Neural progenitor cell (in vitro differentiated cells): ENCODE results near the gene RBMY1F. TPM values are rescaled to one million over a fixed set of nuclear protein-coding genes. Genes with fewer than 3 reads are reported as not detected.
"Not testable (repeated sequence)": the region's sequence is repeated elsewhere in the genome, so short reads cannot be mapped to it uniquely, and the experiment has no call there.

Experiments
- DNase-seq: peaks from one replicate; pipeline ENCODE4 v3.0.0-alpha.2; 2016; ENCODE audit warnings: low spot score
- H2AFZ ChIP-seq: fragments of 200-600 bp; sonication (generic); replicated peaks from 2 replicates; pipeline ENCODE4 v1.6.1; 2016; ENCODE audit warnings: antibody characterized with exemption
- H3F3A ChIP-seq: fragments of 200-600 bp; sonication (generic); 2 replicates; pipeline ENCODE4 v1.6.1; 2016; ENCODE audit warnings: antibody characterized with exemption, low read depth
- H3K27ac ChIP-seq: fragments of 200-600 bp; sonication (generic); 2 replicates; pipeline ENCODE4 v1.5.1; 2016; ENCODE audit warnings: mild to moderate bottlenecking
- H3K27me3 ChIP-seq: fragments of 200-600 bp; sonication (generic); 2 replicates; pipeline ENCODE4 v1.6.1; 2016; ENCODE audit warnings: mild to moderate bottlenecking, moderate library complexity
- H3K36me3 ChIP-seq: fragments of 200-600 bp; sonication (generic); 2 replicates; pipeline ENCODE4 v1.5.1; 2016
- H3K4me1 ChIP-seq: fragments of 200-600 bp; sonication (generic); 2 replicates; pipeline ENCODE4 v1.6.1; 2016; ENCODE audit warnings: mixed run types
- H3K4me2 ChIP-seq: fragments of 200-600 bp; sonication (generic); 2 replicates; pipeline ENCODE4 v1.6.1; 2016
- H3K4me3 ChIP-seq: fragments of 200-600 bp; sonication (generic); 2 replicates; pipeline ENCODE4 v1.5.1; 2016
- H3K79me2 ChIP-seq: fragments of 200-600 bp; sonication (generic); 2 replicates; pipeline ENCODE4 v1.6.1; 2016; ENCODE audit warnings: low read depth
- H3K9ac ChIP-seq: fragments of 200-600 bp; sonication (generic); 2 replicates; pipeline ENCODE4 v1.6.1; 2016
- H3K9me3 ChIP-seq: fragments of 200-600 bp; sonication (generic); 2 replicates; pipeline ENCODE4 v1.5.1; 2016; ENCODE audit warnings: low read depth
- H4K20me1 ChIP-seq: fragments of 200-600 bp; sonication (generic); 2 replicates; pipeline ENCODE4 v1.6.1; 2016; ENCODE audit warnings: low read depth
- H3K27ac Mint-ChIP-seq: 3 replicates; pipeline ENCODE4 v1.8.0; 2021; ENCODE audit warnings: mixed read lengths
- H3K27me3 Mint-ChIP-seq: 2 replicates; pipeline ENCODE4 v1.8.0; 2022; ENCODE audit warnings: low read depth, mild to moderate bottlenecking, inconsistent platforms, moderate library complexity, mixed read lengths; ENCODE audit not compliant: insufficient read depth
- H3K36me3 Mint-ChIP-seq: 3 replicates; pipeline ENCODE4 v1.8.0; 2021; ENCODE audit warnings: mixed read lengths
- H3K4me1 Mint-ChIP-seq: 3 replicates; pipeline ENCODE4 v1.8.0; 2021; ENCODE audit warnings: mixed read lengths
- H3K4me3 Mint-ChIP-seq: 3 replicates; pipeline ENCODE4 v1.8.0; 2021; ENCODE audit warnings: mild to moderate bottlenecking, moderate library complexity, mixed read lengths
- H3K9me3 Mint-ChIP-seq: 3 replicates; pipeline ENCODE4 v1.8.0; 2020; ENCODE audit warnings: mixed read lengths
- total RNA-seq: library from RNA; depleted of rRNA; stranded (reverse); fragments of >200 nt; gene quantifications from 2 replicates; pipeline ENCODE4 v1.2.3, GENCODE V29; 2015; ENCODE audit warnings: low replicate concordance

The RBMY1F gene
- total RNA-seq, result not detected in 2 replicates

GRCh38 chrY:22182823-22183222, at the start of gene RBMY1F:
RBMY1F (minus strand) TSS chrY:22182923; CDS start chrY:22180969, 1,954 bp downstream.
- not testable (repeated sequence) for H3K4me1 Mint-ChIP-seq, H3F3A ChIP-seq, H3K27ac Mint-ChIP-seq, H4K20me1 ChIP-seq, DNase-seq, H3K9me3 ChIP-seq, H3K27ac ChIP-seq, H3K27me3 ChIP-seq, H2AFZ ChIP-seq, H3K4me2 ChIP-seq, H3K36me3 ChIP-seq, H3K9ac ChIP-seq, H3K9me3 Mint-ChIP-seq, H3K4me3 ChIP-seq, H3K27me3 Mint-ChIP-seq, H3K36me3 Mint-ChIP-seq, H3K4me3 Mint-ChIP-seq, H3K4me1 ChIP-seq, H3K79me2 ChIP-seq

- not testable (repeated sequence) for H4K20me1 ChIP-seq, H2AFZ ChIP-seq, H3K4me2 ChIP-seq, H3K4me1 Mint-ChIP-seq, H3K4me3 Mint-ChIP-seq, H3K9me3 ChIP-seq, H3K36me3 Mint-ChIP-seq, H3K9me3 Mint-ChIP-seq, H3K4me3 ChIP-seq, H3F3A ChIP-seq, H3K27ac Mint-ChIP-seq, H3K9ac ChIP-seq, H3K36me3 ChIP-seq, H3K27me3 Mint-ChIP-seq, H3K27me3 ChIP-seq, H3K27ac ChIP-seq, H3K4me1 ChIP-seq, H3K79me2 ChIP-seq, DNase-seq
Measured at GRCh38 chrY:22151144-22151543, 31.6 kb downstream of the RBMY1F start.

DNA sequence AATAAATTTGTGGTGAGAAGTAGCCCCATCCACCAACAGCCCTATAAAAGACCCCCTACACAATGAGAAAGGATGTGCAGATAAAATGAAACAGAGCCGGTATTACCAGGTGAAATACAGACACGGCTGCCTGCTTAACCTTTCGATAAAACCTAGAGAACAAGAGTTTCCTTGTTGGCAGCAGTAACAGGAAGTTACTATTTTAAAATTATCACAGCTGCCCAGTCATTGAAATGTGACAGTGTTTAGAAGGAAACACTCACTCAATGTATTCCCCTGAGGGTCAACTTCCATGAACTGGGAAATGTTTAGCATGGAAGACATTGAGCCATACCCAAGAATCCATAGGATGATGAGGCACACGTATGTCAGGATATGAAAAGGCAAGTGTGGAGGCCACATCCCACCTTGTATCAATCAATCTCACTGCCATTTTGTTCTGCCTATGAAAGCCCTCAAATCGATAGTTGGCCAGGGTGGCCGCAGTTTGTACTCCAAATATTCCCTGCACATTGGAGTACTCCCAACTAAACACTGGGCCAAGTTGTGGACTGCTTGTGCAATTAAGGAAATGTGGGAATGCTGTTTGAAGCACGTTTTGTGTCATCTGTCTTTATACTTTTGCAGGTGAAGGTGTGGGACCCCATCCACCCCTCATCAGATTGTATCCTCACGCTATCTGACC, 41.6 kb downstream of the RBMY1F start:
- H3K27me3 ChIP-seq, H3K36me3 ChIP-seq, H3K9ac ChIP-seq, H3K27ac Mint-ChIP-seq, H3K27ac ChIP-seq, H3K4me1 Mint-ChIP-seq, H4K20me1 ChIP-seq, H3K27me3 Mint-ChIP-seq, H3K9me3 Mint-ChIP-seq, H3K4me1 ChIP-seq, H3K4me3 ChIP-seq, H3F3A ChIP-seq, H3K36me3 Mint-ChIP-seq, H3K9me3 ChIP-seq, H2AFZ ChIP-seq, DNase-seq, H3K4me2 ChIP-seq, H3K4me3 Mint-ChIP-seq, H3K79me2 ChIP-seq: not testable (repeated sequence)

DNA sequence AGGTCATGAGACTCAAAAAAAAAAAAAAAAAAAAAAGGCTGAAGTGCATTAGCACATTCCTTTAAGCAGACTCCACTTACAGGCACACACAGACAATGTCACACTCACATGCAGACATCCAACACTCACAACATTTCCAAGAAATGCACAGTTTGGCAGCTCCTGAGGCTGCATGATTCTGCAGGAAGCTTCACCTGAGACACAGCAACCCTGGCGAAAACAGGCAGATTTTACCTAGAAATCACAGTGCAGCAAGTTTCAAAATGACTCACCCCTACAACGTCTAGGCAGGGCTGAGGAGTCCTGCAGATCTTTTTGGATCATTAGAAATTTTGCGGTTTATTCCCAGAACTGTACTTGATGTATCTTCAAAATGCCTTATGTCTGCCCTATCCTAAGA, 48.0 kb downstream of the RBMY1F start:
- H3K4me2 ChIP-seq, result not testable (repeated sequence)

DNA sequence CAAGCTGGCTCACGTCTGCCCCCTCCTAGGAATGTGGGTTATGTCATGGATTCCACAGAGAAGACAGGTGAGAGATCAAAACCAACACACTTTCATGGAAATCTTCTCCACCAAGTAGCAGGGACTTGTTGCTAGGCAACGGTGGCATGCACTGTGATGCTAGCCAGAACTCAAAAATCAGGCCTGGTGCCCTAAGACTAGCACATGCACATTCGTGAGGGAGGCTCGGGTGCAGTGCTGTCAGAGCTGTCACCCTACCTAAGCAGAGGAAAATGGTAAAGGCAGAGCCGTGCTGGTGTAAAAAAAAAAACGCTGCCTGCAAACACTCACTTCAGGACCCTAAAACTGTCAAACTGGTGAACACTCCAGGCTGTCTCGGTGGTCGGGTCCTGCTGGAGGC, 52.2 kb downstream of the RBMY1F start:
- H3K4me3 Mint-ChIP-seq, H3K36me3 Mint-ChIP-seq, H3K4me1 Mint-ChIP-seq, H3K27me3 ChIP-seq, H3K36me3 ChIP-seq, H3K79me2 ChIP-seq, DNase-seq, H2AFZ ChIP-seq, H3F3A ChIP-seq, H3K9ac ChIP-seq, H3K27ac Mint-ChIP-seq, H3K4me2 ChIP-seq, H3K4me1 ChIP-seq, H3K27ac ChIP-seq, H3K4me3 ChIP-seq, H3K9me3 Mint-ChIP-seq, H4K20me1 ChIP-seq, H3K9me3 ChIP-seq, H3K27me3 Mint-ChIP-seq: not testable (repeated sequence)

More for the DNA sequence above, 48.0 kb downstream of the RBMY1F start:
- not testable (repeated sequence) for H3K9ac ChIP-seq, H4K20me1 ChIP-seq, H3K9me3 Mint-ChIP-seq, H3K4me3 ChIP-seq, H3K27me3 ChIP-seq, H3K79me2 ChIP-seq, H3K27me3 Mint-ChIP-seq, H3K27ac ChIP-seq, H3K4me1 Mint-ChIP-seq, H3K27ac Mint-ChIP-seq, DNase-seq, H3K4me3 Mint-ChIP-seq, H3F3A ChIP-seq, H3K36me3 ChIP-seq, H3K4me1 ChIP-seq, H3K9me3 ChIP-seq, H3K36me3 Mint-ChIP-seq, H2AFZ ChIP-seq

Other genes with a start within 250 kb of the RBMY1F start
- gene RBMY1J, start 220.5 kb upstream of the RBMY1F start, total RNA-seq, result not detected in 2 replicates